CD4-positive, alpha-beta memory T cell (primary cell): ENCODE measurements around the gene CDK5R2. TPM values are rescaled to one million over a fixed set of nuclear protein-coding genes. Genes with fewer than 3 reads are reported as not detected.

Source experiments
- CTCF ChIA-PET: fragments of 350-600 bp; sonication (Branson Sonifier 250); formaldehyde crosslinking; loops from one replicate; lab custom pipeline; 2021; ENCODE audit warnings: inconsistent platforms; ENCODE audit not compliant: partially characterized antibody; lab: Charles Lee
- POLR2A ChIA-PET: fragments of 350-600 bp; sonication (Branson Sonifier 250); formaldehyde crosslinking; loops from one replicate; lab custom pipeline; 2021; ENCODE audit not compliant: partially characterized antibody; lab: Charles Lee
- DNase-seq, 5 donors: peaks; one replicate each; pipeline versions ENCODE4 v3.0.0 to v3.0.0-alpha.2; 2020 to 2022; ENCODE audit warnings: mixed read lengths in 1 of 5
- H3K27ac ChIP-seq: one replicate; pipeline ENCODE4 v1.7.0; 2013; ENCODE audit warnings: low read depth, low read length
- H3K27me3 ChIP-seq: 2 replicates; pipeline ENCODE4 v1.7.0; 2013; ENCODE audit warnings: mild to moderate bottlenecking, low read length, moderate library complexity; ENCODE audit not compliant: insufficient read depth
- H3K36me3 ChIP-seq: 2 replicates; pipeline ENCODE4 v1.7.0; 2013; ENCODE audit warnings: mild to moderate bottlenecking, low read length, moderate library complexity; ENCODE audit not compliant: insufficient read depth
- H3K4me1 ChIP-seq: 2 replicates; pipeline ENCODE4 v1.7.0; 2013; ENCODE audit warnings: mild to moderate bottlenecking, low read length, moderate library complexity; ENCODE audit not compliant: insufficient read depth
- H3K4me3 ChIP-seq, 2 donors: one replicate each; pipeline ENCODE4 v1.7.0; 2013; ENCODE audit warnings: low read length in 2 of 2, mild to moderate bottlenecking in 1 of 2
- H3K9me3 ChIP-seq, 2 donors: one replicate each; pipeline ENCODE4 v1.7.0; 2013; ENCODE audit warnings: low read length in 2 of 2, control low read depth in 1 of 2; ENCODE audit not compliant: control insufficient read depth in 1 of 2
- H3K27ac Mint-ChIP-seq, 7 donors: one replicate each; pipeline ENCODE4 v1.8.0; 2020 to 2021; ENCODE audit warnings: mixed read lengths in 7 of 7, mild to moderate bottlenecking in 6 of 7, inconsistent platforms in 3 of 7, moderate library complexity in 3 of 7
- H3K27me3 Mint-ChIP-seq, 2 donors: one replicate each; pipeline ENCODE4 v1.8.0; 2020 to 2021; ENCODE audit warnings: mixed read lengths in 2 of 2
- H3K36me3 Mint-ChIP-seq, 2 donors: one replicate each; pipeline ENCODE4 v1.8.0; 2020 to 2021; ENCODE audit warnings: mixed read lengths in 2 of 2, inconsistent platforms in 1 of 2, mild to moderate bottlenecking in 1 of 2
- H3K4me1 Mint-ChIP-seq, 4 donors: one replicate each; pipeline ENCODE4 v1.8.0; 2020 to 2021; ENCODE audit warnings: mixed read lengths in 4 of 4, mild to moderate bottlenecking in 1 of 4
- H3K4me3 Mint-ChIP-seq, 8 donors: one replicate each; pipeline ENCODE4 v1.8.0; 2020 to 2021; ENCODE audit warnings: mixed read lengths in 8 of 8, mild to moderate bottlenecking in 7 of 8, moderate library complexity in 6 of 8, inconsistent platforms in 3 of 8
- H3K9me3 Mint-ChIP-seq, 8 donors: one replicate each; pipeline ENCODE4 v1.8.0; 2020 to 2021; ENCODE audit warnings: mixed read lengths in 8 of 8, mild to moderate bottlenecking in 5 of 8, inconsistent platforms in 3 of 8, moderate library complexity in 1 of 8
- intact Hi-C: fragments of 100-400 bp; cut with micrococcal nuclease; formaldehyde crosslinking; loops from one replicate; pipeline ENCODE4 v1.15.1; 2023
- polyA plus RNA-seq, 2 donors: library from polyadenylated mRNA; unstranded; fragments of 300-500 nt; fragmentation: Illumina TruSeq; gene quantifications; one replicate each; pipeline ENCODE4 v1.2.3, GENCODE V29; 2021
- total RNA-seq, 2 experiments: library from RNA; stranded (reverse); gene quantifications; one replicate each; pipeline ENCODE4 v1.2.3, GENCODE V29; 2021

The CDK5R2 gene
- total and polyA plus RNA-seq, 4 experiments from 2014 or later, result not detected

- H3K4me3 Mint-ChIP-seq, result peak overlapping the region in 5 of 8 donors; percentile 20 to 77 (median 43)
- peaks cover 51% of the 10 kb centered on the region for H3K27me3 ChIP-seq
- ChIA-PET POLR2A (no interaction called here), CTCF (interaction anchor here (1.5 to 3.6 kb wide), 2 partner anchors 13 kb away, joined by 6 to 53 read pairs; no protein-coding TSS in a partner anchor)
- no peak overlapping the region for H3K4me3 ChIP-seq
- no peak for DNase-seq
- H3K27me3 Mint-ChIP-seq, result peaks cover 61 to 66% of the 10 kb centered on the region in 2 donors
- H3K27ac Mint-ChIP-seq, result peak overlapping the region in 2 of 7 donors; percentile 5 to 38
- H3K36me3 Mint-ChIP-seq, result no peaks in the 10 kb centered on the region
- H3K9me3 Mint-ChIP-seq, result peaks cover 0 to 1% (median 0%) of the 10 kb centered on the region in 8 donors
- H3K4me1 Mint-ChIP-seq, result peaks cover 14 to 53% (median 22%) of the 10 kb centered on the region in 4 donors
- intact Hi-C loops, result no loop called here
- no peaks in the 10 kb centered on the region for H3K9me3 ChIP-seq
- no peak overlapping the region for H3K27ac ChIP-seq
- H3K4me1 ChIP-seq, result peaks cover 41% of the 10 kb centered on the region
- no peaks in the 10 kb centered on the region for H3K36me3 ChIP-seq
These were observed 23.9 kb downstream of the CDK5R2 start for GRCh38 chr2:218983263-218983933.

DNA sequence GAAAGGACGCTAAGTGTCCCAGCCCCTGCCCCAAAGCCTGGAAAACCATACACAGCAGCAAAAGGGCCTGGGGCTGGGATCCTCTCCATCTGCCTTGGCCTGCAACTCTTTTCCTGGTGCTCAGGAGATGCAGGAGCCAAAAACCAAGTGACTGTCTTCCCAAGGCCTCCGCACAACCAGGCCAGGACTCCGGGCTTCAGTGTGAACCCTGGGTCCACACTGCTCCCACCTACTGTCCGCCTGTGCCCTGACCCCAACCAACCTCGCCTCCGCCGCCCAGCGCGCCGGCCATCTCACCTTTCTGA is 24.4 kb downstream of the CDK5R2 start:
- Mint-ChIP-seq H3K27ac (peak overlapping the region in 1 of 7 donors; percentile 75), H3K4me1 (peaks cover 14 to 53% (median 22%) of the 10 kb centered on the region in 4 donors), H3K9me3 (no peaks in the 10 kb centered on the region), H3K36me3 (no peaks in the 10 kb centered on the region), H3K27me3 (peaks cover 64 to 69% of the 10 kb centered on the region in 2 donors), H3K4me3 (peak overlapping the region in 1 of 8 donors; percentile 26)
- Histone ChIP-seq H3K27me3 (peaks cover 54% of the 10 kb centered on the region), H3K4me1 (peaks cover 41% of the 10 kb centered on the region), H3K4me3 (no peak overlapping the region), H3K9me3 (no peaks in the 10 kb centered on the region), H3K36me3 (no peaks in the 10 kb centered on the region), H3K27ac (no peak overlapping the region)
- ChIA-PET CTCF (interaction anchor here (1.5 kb wide), 1 partner anchor 12 kb away, joined by 6 read pairs; no protein-coding TSS in a partner anchor), POLR2A (no interaction called here)
- no peak for DNase-seq
- intact Hi-C loops, result no loop called here

GRCh38 chr2:218984239-218985020 is 25.0 kb downstream of the CDK5R2 start:
- Histone ChIP-seq H3K4me1 (peaks cover 41% of the 10 kb centered on the region), H3K27ac (no peak overlapping the region), H3K27me3 (peaks cover 59% of the 10 kb centered on the region), H3K36me3 (no peaks in the 10 kb centered on the region), H3K4me3 (no peak overlapping the region), H3K9me3 (no peaks in the 10 kb centered on the region)
- peaks cover 66 to 73% of the 10 kb centered on the region in 2 donors for H3K27me3 Mint-ChIP-seq
- H3K27ac Mint-ChIP-seq, result peak overlapping the region in 3 of 7 donors; percentile 31 to 78 (median 35)
- POLR2A ChIA-PET, result no interaction called here
- no peak for DNase-seq
- intact Hi-C loops, result no loop called here
- CTCF ChIA-PET, result interaction anchor here (1.5 kb wide), 1 partner anchor 12 kb away, joined by 6 read pairs; no protein-coding TSS in a partner anchor
- H3K36me3 Mint-ChIP-seq, result no peaks in the 10 kb centered on the region
- peak overlapping the region in 6 of 8 donors; percentile 43 to 81 (median 62) for H3K4me3 Mint-ChIP-seq
- H3K9me3 Mint-ChIP-seq, result no peaks in the 10 kb centered on the region
- H3K4me1 Mint-ChIP-seq, result peaks cover 14 to 53% (median 22%) of the 10 kb centered on the region in 4 donors

DNA sequence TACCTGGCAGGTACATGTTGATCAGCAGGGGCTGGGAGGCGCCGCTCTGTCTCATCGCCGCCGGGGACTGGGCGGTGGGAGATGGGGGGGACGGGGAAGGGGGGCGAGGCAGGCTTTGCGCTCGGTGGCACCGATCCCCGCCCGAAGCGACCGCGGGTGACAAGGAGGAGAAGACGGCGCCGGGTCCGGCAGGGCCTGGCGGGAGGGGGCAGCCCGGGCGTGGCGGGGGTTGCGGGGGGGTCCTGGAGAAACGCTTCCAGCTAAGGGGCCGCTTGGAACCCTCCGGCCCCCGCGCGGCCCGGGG is 25.5 kb downstream of the CDK5R2 start, which contains the start of gene FEV:
Gene FEV (minus strand): TSS at position 164 of the 304 bp plus-strand sequence. CDS start 109 bp downstream, at position 55.
- no peak for DNase-seq
- Mint-ChIP-seq H3K9me3 (no peaks in the 10 kb centered on the region), H3K27me3 (peaks cover 68 to 73% of the 10 kb centered on the region in 2 donors), H3K4me1 (peaks cover 14 to 48% (median 21%) of the 10 kb centered on the region in 4 donors), H3K4me3 (peak within 1 kb of the TSS in 6 of 8 donors; percentile 43 to 81 (median 62)), H3K27ac (peak within 1 kb of the TSS in 3 of 7 donors; percentile 31 to 78 (median 35)), H3K36me3 (no peaks in the 10 kb centered on the region)
- ChIA-PET CTCF (no interaction called here), POLR2A (no interaction called here)
- no peaks in the 10 kb centered on the region for H3K36me3 ChIP-seq
- H3K4me1 ChIP-seq, result peaks cover 36% of the 10 kb centered on the region
- H3K4me3 ChIP-seq, result no peak within 1 kb of the TSS
- intact Hi-C loops, result no loop called here
- no peaks in the 10 kb centered on the region for H3K9me3 ChIP-seq
- H3K27ac ChIP-seq, result no peak within 1 kb of the TSS
- H3K27me3 ChIP-seq, result peaks cover 63% of the 10 kb centered on the region

DNA sequence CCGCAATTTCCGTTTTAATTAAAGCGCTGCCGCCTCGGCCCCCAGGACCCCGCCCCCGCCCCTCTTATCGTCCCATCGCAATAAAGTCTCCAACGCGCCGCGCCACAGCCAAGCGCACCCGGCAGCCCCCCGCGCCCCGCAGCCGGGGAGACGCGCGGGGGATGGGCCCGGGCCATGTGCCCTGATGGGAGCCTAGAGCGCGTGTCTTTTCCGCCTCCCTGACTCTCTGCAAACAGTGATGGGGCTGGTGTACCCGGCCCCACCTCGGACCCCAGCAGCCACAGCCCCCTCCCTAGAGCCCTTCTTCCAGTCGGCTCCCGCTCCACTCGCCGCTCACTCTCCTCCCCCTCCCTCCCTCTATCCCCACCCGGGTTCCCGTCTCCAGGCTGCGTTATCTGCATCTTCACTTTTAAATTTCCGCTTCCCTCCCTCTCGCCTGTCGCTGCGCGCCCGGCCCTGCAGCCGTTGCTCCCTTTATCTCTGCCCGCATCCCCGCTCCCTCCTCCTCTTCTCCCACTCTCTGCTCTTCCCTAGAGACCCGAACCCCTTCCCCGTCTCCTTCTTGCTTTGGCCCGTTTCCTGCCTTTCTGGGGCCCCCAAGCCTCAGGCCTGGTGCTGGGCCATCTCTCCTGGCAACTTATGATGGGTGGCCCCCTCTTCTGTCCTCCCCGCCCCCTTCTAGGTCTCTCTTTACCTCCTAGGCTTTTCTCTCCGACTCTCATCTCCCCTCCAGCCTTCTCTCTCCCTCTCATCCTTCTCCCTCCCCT is 26.0 kb downstream of the CDK5R2 start:
- Histone ChIP-seq H3K27me3 (peaks cover 66% of the 10 kb centered on the region), H3K4me1 (peaks cover 32% of the 10 kb centered on the region), H3K27ac (no peak overlapping the region), H3K36me3 (no peaks in the 10 kb centered on the region), H3K9me3 (no peaks in the 10 kb centered on the region), H3K4me3 (no peak overlapping the region)
- intact Hi-C loops, result no loop called here
- H3K4me3 Mint-ChIP-seq, result peak overlapping the region in 2 of 8 donors; percentile 26 to 59
- CTCF ChIA-PET, result no interaction called here
- peaks cover 12 to 44% (median 20%) of the 10 kb centered on the region in 4 donors for H3K4me1 Mint-ChIP-seq
- no peak for DNase-seq
- peaks cover 0 to 3% (median 0%) of the 10 kb centered on the region in 8 donors for H3K9me3 Mint-ChIP-seq
- peaks cover 70 to 73% of the 10 kb centered on the region in 2 donors for H3K27me3 Mint-ChIP-seq
- POLR2A ChIA-PET, result no interaction called here
- H3K36me3 Mint-ChIP-seq, result no peaks in the 10 kb centered on the region
- no peak overlapping the region for H3K27ac Mint-ChIP-seq

GRCh38 chr2:218986148-218986761 is 26.8 kb downstream of the CDK5R2 start:
- intact Hi-C loops, result no loop called here
- ChIA-PET CTCF (no interaction called here), POLR2A (no interaction called here)
- Mint-ChIP-seq H3K27ac (no peak overlapping the region), H3K4me1 (peaks cover 8 to 40% (median 16%) of the 10 kb centered on the region in 4 donors), H3K4me3 (peak overlapping the region in 1 of 8 donors; percentile 59), H3K27me3 (peaks cover 71 to 74% of the 10 kb centered on the region in 2 donors), H3K36me3 (no peaks in the 10 kb centered on the region), H3K9me3 (peaks cover 0 to 3% (median 0%) of the 10 kb centered on the region in 8 donors)
- no peak overlapping the region for H3K27ac ChIP-seq
- peaks cover 26% of the 10 kb centered on the region for H3K4me1 ChIP-seq
- no peaks in the 10 kb centered on the region for H3K36me3 ChIP-seq
- no peak for DNase-seq
- H3K9me3 ChIP-seq, result no peaks in the 10 kb centered on the region
- peaks cover 69% of the 10 kb centered on the region for H3K27me3 ChIP-seq
- H3K4me3 ChIP-seq, result no peak overlapping the region
